ENCODE measurements around the gene PEAR1.

PEAR1 gene

DNA sequence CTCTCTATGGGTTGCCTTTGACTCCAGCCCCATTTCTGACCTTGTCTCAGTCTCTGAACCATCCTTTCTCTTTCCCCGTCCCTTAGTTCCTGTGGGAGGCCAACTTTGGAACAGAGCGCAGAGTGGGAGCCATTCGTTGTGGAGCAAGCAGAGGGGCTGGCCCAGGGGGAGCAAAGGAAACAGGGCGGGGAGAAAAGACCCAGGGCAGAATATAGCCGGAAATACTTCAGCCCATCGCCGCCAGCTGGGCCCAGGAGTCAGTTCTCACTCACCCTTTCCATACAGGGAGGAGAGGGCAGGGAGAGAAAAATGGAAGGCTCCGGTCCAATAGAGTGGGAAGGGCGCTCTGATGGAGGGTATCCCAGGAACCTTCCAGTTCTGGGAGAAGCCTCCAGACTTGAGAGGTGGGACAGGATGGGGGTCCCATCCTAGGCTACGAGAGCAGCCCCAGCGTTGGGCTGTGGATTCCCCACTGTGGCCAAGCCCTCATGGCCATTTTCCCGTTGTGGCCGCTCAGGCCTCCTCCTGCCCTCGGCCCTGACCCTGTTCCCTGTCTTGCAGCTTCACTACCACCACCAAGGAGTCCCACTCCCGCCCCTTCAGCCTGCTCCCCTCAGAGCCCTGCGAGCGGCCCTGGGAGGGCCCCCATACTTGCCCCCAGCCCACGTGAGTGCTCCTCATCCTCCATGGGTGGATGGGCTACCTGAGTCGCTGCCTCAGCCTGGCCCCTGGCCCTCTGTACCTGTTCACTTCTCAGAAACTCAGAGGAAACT lies 10.9 kb downstream of the PEAR1 start:
- Mint-ChIP-seq H3K4me3 (no peak overlapping the region), H3K4me1 (peaks cover 59% of the 10 kb centered on the region), H3K27ac (no peak overlapping the region), H3K36me3 (ENCODE audit: low read depth) (peaks cover 4% of the 10 kb centered on the region), H3K27me3 (ENCODE audit: low read depth, poor library complexity) (peaks cover 18% of the 10 kb centered on the region), H3K9me3 (no peaks in the 10 kb centered on the region)
- TF ChIP-seq, protein P1, sequence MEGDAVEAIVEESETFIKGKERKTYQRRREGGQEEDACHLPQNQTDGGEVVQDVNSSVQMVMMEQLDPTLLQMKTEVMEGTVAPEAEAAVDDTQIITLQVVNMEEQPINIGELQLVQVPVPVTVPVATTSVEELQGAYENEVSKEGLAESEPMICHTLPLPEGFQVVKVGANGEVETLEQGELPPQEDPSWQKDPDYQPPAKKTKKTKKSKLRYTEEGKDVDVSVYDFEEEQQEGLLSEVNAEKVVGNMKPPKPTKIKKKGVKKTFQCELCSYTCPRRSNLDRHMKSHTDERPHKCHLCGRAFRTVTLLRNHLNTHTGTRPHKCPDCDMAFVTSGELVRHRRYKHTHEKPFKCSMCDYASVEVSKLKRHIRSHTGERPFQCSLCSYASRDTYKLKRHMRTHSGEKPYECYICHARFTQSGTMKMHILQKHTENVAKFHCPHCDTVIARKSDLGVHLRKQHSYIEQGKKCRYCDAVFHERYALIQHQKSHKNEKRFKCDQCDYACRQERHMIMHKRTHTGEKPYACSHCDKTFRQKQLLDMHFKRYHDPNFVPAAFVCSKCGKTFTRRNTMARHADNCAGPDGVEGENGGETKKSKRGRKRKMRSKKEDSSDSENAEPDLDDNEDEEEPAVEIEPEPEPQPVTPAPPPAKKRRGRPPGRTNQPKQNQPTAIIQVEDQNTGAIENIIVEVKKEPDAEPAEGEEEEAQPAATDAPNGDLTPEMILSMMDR (IDR thresholded peaks at IDR 0.05), result no peak
- DNase-seq, result no peak

DNA sequence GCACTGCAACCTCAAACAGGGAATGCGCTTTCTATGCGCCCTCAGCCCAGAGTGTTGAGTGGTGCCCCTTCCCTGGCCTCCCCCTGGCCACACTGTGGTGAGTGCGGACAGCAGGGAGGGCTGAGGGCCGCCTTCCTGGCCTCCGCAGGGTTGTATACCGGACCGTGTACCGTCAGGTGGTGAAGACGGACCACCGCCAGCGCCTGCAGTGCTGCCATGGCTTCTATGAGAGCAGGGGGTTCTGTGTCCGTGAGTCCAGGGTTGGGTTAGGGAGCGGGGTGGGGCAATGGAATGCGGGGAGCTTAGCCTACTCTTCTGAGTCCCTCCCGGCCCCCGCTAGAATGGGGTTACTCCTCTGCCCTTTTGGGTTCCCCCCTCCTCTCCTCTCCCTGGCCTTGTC lies 11.7 kb downstream of the PEAR1 start:
- H3K27ac Mint-ChIP-seq, result no peak overlapping the region
- H3K36me3 Mint-ChIP-seq (ENCODE audit: low read depth), result peaks cover 4% of the 10 kb centered on the region
- TF ChIP-seq, protein P1 (IDR thresholded peaks at IDR 0.05), result no peak
- peaks cover 53% of the 10 kb centered on the region for H3K4me1 Mint-ChIP-seq
- no peak overlapping the region for H3K4me3 Mint-ChIP-seq
- H3K9me3 Mint-ChIP-seq, result no peaks in the 10 kb centered on the region
- no peak for DNase-seq
- peaks cover 19% of the 10 kb centered on the region for H3K27me3 Mint-ChIP-seq (ENCODE audit: low read depth, poor library complexity)

DNA sequence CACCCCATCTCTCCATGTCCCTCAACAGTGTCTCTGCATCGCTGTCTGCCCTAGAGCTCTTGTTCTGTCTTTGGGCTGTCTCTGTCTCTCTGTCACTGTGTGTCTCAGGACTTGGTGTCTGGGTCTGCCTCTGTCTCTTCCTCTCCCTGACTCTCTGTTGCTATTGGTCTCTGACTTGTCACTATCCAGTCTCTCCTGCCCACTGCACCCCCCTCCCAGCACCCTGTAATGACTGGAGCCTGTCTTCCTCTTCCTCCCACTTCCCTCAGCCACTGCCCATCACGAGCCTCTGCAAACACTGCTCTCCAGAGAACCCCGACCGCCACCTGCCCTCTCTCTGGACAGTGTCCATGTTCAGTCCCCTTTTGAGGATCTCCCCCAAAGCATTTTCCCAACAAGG lies 12.1 kb downstream of the PEAR1 start:
- H3K27me3 Mint-ChIP-seq (ENCODE audit: low read depth, poor library complexity), result peaks cover 19% of the 10 kb centered on the region
- H3K9me3 Mint-ChIP-seq, result no peaks in the 10 kb centered on the region
- H3K4me1 Mint-ChIP-seq, result peaks cover 48% of the 10 kb centered on the region
- H3K36me3 Mint-ChIP-seq (ENCODE audit: low read depth), result peaks cover 4% of the 10 kb centered on the region
- no peak for DNase-seq
- TF ChIP-seq, protein P1 (IDR thresholded peaks at IDR 0.05), result no peak
- no peak overlapping the region for H3K27ac Mint-ChIP-seq
- no peak overlapping the region for H3K4me3 Mint-ChIP-seq

DNA sequence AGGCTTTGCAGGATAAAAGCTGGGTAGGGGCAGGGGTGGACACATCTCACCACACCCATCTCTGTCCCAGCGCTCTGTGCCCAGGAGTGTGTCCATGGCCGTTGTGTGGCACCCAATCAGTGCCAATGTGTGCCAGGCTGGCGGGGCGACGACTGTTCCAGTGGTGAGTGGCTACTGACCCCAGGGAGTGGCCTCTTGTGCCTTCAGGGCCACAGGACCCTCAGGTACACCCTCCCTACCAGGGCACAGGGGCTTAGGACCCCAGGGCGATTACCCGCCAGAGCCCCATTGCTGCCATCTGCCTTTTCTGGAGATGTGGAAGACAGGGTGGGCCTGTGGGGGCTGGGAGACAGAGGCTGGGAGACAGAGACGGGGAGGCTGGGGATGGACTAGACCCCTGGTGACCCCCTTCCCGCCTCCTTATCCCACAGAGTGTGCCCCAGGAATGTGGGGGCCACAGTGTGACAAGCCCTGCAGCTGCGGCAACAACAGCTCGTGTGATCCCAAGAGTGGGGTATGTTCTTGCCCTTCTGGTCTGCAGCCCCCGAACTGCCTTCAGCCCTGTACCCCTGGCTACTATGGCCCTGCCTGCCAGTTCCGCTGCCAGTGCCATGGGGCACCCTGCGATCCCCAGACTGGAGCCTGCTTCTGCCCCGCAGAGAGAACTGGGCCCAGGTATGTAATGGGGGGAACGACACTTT lies 12.8 kb downstream of the PEAR1 start:
- peaks cover 24% of the 10 kb centered on the region for H3K27me3 Mint-ChIP-seq (ENCODE audit: low read depth, poor library complexity)
- H3K4me1 Mint-ChIP-seq, result peaks cover 43% of the 10 kb centered on the region
- H3K9me3 Mint-ChIP-seq, result no peaks in the 10 kb centered on the region
- TF ChIP-seq, protein P1 (IDR thresholded peaks at IDR 0.05), result no peak
- peaks cover 4% of the 10 kb centered on the region for H3K36me3 Mint-ChIP-seq (ENCODE audit: low read depth)
- no peak for DNase-seq
- H3K27ac Mint-ChIP-seq, result no peak overlapping the region
- no peak overlapping the region for H3K4me3 Mint-ChIP-seq

DNA sequence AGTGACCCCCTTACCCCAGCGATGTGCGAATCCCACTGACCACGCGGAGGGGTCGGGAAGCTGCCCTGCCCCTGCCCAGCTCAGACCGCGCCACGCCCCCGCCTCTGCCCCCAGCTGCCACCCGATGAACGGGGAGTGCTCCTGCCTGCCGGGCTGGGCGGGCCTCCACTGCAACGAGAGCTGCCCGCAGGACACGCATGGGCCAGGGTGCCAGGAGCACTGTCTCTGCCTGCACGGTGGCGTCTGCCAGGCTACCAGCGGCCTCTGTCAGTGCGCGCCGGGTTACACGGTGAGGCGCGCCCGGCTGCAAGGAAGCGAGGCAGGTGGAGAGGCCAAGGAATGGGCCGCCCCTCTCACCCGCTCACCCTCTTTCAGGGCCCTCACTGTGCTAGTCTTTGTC lies 15.0 kb downstream of the PEAR1 start:
- no peak overlapping the region for H3K27ac Mint-ChIP-seq
- no peak overlapping the region for H3K4me3 Mint-ChIP-seq
- no peak for DNase-seq
- H3K4me1 Mint-ChIP-seq, result peaks cover 34% of the 10 kb centered on the region
- no peaks in the 10 kb centered on the region for H3K9me3 Mint-ChIP-seq
- H3K27me3 Mint-ChIP-seq (ENCODE audit: low read depth, poor library complexity), result peaks cover 21% of the 10 kb centered on the region
- peaks cover 4% of the 10 kb centered on the region for H3K36me3 Mint-ChIP-seq (ENCODE audit: low read depth)
- TF ChIP-seq, protein P1 (IDR thresholded peaks at IDR 0.05), result no peak
